CD4-positive, alpha-beta T cell treated with Interleukin-21 for 1 hour (primary cell): ENCODE data around the gene NLRP14.

Source experiments
- DNase-seq: peaks from one replicate; pipeline ENCODE4 v3.0.0-alpha.2; 2020

The NLRP14 gene

DNA sequence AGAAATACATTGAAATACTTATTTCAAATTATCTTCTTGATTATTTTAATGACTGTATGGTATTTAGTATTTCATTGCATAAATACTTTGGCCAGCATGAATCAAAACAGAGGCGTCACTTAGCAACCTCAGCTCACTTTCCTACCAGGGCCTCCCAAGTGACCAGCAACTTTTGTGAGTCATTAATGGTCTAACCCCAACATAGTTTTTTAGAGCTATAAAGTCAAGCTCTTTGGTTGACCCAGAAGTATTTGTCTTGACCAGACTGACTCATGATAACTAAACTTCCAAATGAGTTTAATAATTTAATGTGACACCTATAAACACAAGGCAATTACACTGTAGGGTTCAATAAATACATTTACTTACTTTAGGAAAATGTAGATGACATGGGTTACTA, 40.6 kb downstream of the NLRP14 start:
- DNase-seq, result no peak

DNA sequence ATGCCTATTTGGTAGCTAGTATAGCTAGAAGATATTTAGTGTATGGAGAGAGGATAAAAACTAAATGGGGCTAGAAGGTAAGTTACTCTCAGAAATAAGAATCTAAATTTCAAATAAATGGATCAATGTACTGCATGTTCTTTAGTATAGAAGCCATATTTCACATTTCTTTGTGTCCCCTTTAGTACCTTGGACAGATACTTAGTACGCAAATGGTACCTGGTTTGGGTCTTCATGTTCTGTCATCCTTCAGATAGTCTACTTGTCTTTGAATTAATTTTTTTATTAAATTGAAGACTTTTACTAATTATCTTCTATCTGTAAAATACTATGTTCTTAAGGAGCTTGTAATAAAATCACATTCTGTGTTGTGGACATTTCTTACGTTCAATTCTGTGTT, 42.3 kb downstream of the NLRP14 start:
- no peak for DNase-seq

DNA sequence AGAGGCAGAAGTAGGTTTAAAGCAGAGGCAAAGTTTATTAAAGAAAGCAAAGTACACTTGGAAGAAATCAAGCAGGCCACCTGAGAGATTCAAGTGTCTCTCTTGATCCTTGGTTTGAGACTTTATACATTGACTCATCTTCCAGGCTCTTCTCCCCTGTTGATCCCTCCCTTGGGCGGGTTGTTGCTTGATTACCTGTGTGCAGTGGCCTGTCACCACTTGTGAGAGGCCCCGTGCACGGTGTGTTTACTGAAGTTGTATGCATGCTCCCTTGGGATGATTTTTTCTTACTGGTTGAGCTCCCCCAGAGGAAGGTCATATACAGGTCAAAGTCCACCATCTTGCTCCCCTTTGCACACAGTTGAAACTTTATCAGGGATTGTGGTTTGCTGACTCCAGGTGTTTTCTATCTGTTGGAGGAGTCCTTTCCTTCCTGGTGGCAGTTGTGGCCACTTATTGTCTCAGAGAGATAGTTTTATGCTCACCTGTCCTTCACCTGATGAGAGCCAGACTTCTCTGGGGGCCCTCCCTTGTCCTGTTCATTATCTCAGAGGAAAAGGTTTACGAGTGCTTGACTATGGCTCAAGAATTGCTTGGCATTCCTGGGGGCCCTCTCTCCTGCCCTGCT, 52.2 kb downstream of the NLRP14 start:
- DNase-seq, result no peak

DNA sequence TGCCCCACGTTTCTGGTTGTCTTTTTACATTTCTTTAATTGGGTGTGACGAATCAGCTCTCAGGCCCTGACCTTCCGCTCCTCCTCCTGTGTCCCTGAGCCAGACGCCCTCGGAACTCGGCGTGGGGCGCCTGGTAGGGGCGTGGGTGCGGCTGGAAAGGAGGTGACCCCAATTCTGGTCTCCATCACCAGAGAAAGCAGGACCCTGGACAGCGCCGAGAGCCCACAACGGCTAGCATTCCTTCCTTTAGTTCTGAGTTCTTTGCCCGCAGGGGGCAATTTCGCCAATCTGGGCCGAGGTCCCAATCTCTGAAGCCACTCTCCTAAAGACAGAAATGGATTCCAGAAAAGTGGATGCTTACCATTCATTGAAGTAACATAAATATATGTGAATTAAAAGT, 56.8 kb downstream of the NLRP14 start:
- DNase-seq, result no peak

DNA sequence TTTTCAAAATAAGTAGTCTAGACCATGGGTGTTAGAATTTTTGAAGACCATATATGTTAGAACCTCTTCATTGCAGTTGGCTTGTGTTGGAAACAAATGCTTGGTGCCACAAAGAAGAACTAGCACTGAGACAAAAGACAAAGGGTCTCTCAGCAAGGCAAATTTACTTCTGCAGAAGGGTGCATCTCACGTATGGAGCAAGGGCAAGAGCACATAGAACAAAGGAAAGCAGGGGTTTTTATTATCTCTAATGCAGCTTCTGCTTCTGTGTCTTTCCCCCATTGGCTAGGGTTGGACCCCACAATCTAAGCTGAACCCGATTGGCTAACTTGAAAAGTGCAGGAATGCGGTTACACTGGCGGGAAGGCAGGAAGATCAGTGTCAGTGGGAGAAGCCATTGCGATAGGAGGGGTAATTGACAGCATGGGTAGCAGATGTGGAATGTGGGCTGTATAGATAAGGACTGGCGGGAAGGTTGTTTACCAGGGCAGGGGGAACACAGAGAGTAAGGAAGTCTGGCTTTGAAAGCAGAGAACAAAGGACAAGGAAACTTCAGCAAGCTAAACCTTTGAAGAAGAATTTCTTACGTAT, 59.4 kb downstream of the NLRP14 start:
- DNase-seq, result no peak

DNA sequence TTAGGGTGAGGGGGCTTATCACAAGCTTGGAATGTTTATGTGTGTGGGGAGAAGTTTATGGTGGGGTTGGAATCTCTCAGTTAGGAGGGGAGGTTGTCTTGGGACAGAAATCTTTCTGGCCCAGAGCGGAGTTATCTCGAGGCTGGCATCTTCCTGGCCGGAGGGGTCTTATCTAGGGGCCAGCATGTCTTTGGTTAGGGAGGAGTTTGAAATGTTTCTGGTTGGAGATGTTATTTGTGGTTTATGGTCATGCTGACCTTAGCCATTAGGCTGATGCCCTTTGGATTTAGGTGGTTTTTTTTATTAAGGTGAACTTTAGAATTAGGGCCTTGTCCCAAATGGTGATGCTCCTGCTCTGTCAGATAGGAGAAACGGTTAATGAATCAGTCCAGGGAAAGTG, 60.6 kb downstream of the NLRP14 start:
- no peak for DNase-seq

DNA sequence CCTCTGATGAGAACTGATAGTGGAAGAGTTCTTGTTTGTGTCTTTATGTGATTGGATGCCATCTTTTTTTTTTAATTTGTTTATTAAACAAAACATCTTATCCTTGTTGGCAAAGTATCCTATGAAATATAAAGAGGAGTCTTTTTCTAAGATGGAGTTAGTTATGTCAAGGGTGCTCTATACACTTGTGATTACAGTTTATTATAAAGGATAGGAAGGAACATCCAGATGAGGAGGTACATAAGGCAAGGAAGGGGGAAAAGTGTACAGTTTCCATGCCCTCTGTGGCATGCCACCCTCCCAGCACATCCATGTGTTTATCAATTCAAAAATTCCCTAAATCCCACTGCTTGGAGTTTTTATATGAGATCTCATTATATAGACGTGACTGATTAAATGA, 61.2 kb downstream of the NLRP14 start:
- DNase-seq, result no peak

DNA sequence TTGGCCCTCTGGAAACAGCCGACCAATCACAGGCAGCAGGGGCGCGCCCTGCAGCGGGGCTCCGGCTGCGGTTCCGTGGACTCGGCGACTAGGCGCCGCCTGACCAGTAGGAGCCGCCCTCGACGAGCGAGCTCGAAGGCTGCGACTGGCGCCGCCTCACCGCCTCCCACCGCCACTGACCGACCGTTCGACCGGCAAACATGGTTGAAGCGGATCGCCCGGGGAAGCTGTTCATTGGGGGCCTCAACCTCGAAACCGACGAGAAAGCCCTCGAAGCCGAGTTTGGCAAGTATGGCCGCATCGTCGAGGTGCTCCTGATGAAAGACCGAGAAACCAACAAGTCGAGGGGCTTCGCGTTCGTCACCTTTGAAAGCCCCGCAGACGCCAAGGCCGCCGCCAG, 68.6 kb downstream of the NLRP14 start, which contains the start of gene RBMXL2:
RBMXL2 (plus strand) TSS at position 78 of the 400 bp plus-strand sequence; CDS start at position 201, 123 bp downstream.
- no peak for DNase-seq

DNA sequence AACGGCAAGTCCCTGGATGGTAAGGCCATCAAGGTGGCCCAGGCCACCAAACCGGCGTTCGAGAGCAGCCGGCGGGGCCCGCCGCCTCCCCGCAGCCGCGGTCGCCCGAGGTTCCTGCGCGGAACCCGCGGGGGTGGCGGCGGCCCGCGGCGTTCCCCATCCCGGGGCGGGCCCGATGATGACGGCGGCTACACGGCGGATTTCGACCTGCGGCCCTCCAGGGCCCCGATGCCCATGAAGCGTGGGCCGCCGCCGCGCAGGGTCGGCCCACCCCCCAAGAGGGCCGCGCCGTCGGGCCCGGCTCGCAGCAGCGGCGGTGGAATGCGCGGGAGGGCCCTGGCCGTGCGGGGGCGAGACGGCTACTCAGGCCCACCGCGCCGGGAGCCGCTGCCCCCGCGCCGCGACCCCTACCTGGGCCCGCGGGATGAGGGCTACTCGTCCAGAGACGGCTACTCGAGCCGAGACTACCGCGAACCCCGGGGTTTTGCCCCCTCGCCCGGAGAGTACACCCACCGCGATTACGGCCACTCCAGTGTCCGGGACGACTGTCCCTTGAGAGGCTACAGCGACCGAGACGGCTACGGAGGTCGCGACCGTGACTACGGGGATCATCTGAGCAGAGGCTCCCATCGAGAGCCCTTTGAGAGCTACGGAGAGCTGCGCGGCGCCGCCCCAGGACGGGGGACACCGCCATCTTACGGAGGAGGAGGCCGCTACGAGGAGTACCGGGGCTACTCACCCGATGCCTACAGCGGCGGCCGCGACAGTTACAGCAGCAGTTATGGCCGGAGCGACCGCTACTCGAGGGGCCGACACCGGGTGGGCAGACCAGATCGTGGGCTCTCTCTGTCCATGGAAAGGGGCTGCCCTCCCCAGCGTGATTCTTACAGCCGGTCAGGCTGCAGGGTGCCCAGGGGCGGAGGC, 69.3 kb downstream of the NLRP14 start:
- DNase-seq, result no peak

DNA sequence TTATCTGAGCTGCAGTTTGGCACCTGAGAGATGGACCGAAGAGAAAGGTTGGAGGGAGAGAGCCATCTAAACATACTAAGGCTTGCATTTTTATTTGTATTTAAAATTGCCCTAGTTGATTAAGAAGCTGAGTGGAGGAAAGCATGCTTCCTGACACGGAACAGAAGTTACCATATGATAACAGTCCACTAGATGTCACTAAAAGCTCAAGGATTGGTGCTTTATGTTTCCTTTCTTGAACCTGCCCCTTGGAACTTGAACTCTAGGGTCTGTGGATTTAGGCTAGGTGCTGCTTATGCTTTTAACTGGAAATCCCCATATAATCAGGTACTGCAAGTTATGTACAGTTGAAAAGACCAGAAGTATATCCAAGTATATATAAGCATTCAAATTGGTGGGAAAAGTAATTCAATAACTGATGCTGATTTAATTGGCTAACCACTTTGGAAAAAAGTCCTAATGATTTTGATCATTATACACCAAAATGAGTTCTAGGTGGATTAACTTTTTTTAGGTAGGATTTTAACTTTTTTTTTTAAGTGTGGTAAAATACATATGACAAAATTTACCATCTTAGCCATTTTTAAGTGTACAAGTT, 78.1 kb downstream of the NLRP14 start:
- DNase-seq, result peak; percentile 51

DNA sequence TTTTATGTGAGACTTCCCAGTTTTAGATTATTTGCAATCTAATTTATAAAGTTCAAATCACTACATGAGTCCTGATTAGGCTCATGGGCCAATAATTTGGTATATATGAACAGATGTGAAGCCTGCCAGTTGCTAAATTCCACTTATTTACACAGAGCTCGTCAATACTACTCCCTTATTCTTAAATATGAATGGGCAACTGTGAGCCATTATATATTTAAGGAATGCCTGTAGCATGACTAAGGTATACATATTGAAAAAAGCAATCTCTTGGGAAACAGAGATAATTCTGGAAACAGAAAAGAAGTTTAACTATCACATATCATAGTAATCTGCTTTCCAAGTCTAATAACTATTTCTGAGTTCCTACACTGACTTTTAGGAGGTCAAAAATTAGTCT, 95.5 kb downstream of the NLRP14 start:
- no peak for DNase-seq

DNA sequence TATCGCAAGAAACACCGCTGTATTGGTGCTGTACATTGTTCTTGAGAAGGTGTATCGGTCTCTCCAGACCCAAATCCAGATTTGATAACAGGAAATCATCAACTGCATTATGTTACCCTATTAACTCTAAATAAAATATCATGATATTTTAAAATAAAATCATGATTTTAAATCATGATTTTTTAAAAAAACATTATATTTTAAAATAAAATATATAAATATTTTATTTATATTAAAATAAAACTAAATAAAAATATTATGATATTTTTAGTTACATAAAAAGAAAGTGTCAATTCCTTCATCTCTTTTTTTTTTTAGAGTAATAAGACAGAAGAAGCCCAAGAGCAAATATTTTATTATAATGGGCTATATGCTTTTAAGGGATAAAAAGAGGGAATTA, 96.1 kb downstream of the NLRP14 start:
- no peak for DNase-seq
